Fibroblast of villous mesenchyme (primary cell): Measurements from ENCODE around the gene HEXD. TPM values are rescaled to one million over a fixed set of nuclear protein-coding genes. Genes with fewer than 3 reads are reported as not detected.

ENCODE experiments used
- DNase-seq: peaks from one replicate; pipeline ENCODE4 v3.0.0-alpha.2; 2010; ENCODE audit warnings: low read depth
- H3K4me3 ChIP-seq: 2 replicates; pipeline ENCODE4 v1.5.1; 2011; ENCODE audit warnings: low read depth, mild to moderate bottlenecking, low read length
- CTCF ChIP-seq: IDR thresholded peaks from 2 replicates; pipeline ENCODE4 v1.5.1; 2012; ENCODE audit warnings: low read depth, mild to moderate bottlenecking, low read length; ENCODE audit not compliant: insufficient read depth
- total RNA-seq: library from RNA; depleted of rRNA; stranded (reverse); fragments of >200 nt; gene quantifications from 2 replicates; pipeline ENCODE4 v1.2.3, GENCODE V29; 2012

Gene HEXD
- total RNA-seq, 1 donor, result 12.5 TPM

GRCh38 chr17:82400206-82400605 lies 17.9 kb upstream of the HEXD start:
- no peak for DNase-seq
- TF ChIP-seq CTCF, result no peak
- H3K4me3 ChIP-seq, result no peak overlapping the region

GRCh38 chr17:82400830-82401229 lies 17.3 kb upstream of the HEXD start:
- no peak for DNase-seq
- no peak for TF ChIP-seq CTCF
- H3K4me3 ChIP-seq, result no peak overlapping the region

- no peak for DNase-seq
- no peak overlapping the region for H3K4me3 ChIP-seq
- TF ChIP-seq CTCF, result no peak
These were observed 15.3 kb upstream of the HEXD start for GRCh38 chr17:82402865-82403264.

GRCh38 chr17:82403662-82404660 lies 14.2 kb upstream of the HEXD start:
- no peak overlapping the region for H3K4me3 ChIP-seq
- TF ChIP-seq CTCF, result no peak
- DNase-seq, result no peak

- DNase-seq, result no peak
- H3K4me3 ChIP-seq, result no peak overlapping the region
- TF ChIP-seq CTCF, result no peak
These were observed 13.1 kb upstream of the HEXD start for GRCh38 chr17:82405051-82405450.

GRCh38 chr17:82406131-82406671 lies 11.9 kb upstream of the HEXD start:
- TF ChIP-seq CTCF, result no peak
- DNase-seq, result no peak
- H3K4me3 ChIP-seq, result no peak overlapping the region
